Activated effector memory CD4-positive, alpha-beta T cell treated with anti-CD3 and anti-CD28 coated beads, Interleukin-2, amount 50 U/mL, for 16 hours (primary cell): Measurements from ENCODE around the gene CD109.

ENCODE experiments used
- DNase-seq: peaks from one replicate; pipeline ENCODE4 v3.0.0-alpha.2; 2020

Gene CD109

DNA sequence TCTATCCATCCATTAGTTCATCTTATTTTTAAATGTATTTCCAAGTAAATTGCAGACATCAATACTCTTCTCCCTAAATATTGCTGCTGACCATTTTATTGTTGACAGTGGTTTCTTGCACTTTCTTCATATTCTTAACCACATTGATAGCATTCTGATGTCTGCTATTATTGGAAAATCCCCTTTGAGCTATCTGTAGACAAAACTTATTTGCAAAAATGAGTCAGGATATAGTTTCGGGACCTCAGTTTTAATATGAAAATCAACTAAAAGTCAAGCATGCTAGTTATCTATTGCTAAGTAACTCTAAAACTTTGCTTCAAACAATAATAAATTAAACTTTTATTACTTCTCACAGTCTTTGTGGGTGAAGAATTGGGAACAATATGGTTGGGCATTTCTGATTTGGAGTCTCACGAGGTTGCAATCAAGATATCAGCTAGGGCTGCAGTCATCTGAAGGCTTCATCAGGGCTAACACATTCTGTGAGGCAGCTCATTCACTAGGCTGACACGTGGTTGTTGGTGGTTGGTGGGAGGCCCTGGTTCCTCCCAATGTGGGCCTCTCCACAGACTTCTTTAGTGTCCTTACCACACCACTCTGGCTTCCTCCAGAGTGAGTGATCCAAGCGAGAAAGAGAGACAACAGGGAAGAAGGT lies 32.7 kb downstream of the CD109 start:
- peak; percentile 66 for DNase-seq

- no peak for DNase-seq
Measured at GRCh38 chr6:73731285-73731684, 35.3 kb downstream of the CD109 start.

DNA sequence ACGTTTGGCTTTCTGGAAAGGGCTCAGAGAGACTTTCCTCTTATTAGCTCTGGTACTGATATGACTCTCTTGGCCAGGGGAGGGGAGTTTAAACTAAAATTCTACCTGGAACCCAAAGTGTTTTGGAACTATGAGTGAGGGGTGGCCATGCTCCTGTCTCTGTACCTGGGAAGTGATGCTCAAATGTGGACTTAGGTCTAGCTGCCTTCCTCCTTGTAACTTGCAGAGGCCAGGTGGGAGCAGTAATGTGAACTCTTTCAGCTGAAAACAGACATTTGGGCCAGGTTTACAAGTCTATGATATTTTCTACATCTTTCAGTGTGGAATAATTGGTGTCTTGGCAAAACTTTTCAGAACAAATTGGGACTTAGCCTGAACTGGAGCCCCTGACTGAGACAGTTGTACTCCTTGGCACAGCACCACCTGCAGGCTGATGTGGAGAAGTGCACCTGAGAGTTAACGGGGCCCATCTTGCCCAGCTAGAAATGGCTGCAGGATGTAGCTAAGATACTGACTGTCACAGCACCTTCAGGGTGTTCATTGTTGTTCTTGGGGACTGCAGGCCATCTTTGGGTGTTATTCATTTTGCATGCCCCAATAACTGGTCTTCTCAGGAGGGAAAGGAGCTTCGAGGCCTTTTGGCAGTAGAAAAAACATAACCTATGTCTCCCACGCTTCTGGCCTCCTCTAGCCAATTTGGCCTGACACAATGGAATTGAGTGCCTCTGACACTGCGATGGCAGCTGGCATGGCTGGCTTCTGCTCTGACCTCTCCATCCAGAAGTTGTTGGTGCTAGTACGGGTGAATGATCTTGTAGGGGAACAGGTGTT lies 37.1 kb downstream of the CD109 start:
- peak; percentile 88 for DNase-seq

- DNase-seq = no peak
Measured at GRCh38 chr6:73733791-73734190, 37.8 kb downstream of the CD109 start.

DNA sequence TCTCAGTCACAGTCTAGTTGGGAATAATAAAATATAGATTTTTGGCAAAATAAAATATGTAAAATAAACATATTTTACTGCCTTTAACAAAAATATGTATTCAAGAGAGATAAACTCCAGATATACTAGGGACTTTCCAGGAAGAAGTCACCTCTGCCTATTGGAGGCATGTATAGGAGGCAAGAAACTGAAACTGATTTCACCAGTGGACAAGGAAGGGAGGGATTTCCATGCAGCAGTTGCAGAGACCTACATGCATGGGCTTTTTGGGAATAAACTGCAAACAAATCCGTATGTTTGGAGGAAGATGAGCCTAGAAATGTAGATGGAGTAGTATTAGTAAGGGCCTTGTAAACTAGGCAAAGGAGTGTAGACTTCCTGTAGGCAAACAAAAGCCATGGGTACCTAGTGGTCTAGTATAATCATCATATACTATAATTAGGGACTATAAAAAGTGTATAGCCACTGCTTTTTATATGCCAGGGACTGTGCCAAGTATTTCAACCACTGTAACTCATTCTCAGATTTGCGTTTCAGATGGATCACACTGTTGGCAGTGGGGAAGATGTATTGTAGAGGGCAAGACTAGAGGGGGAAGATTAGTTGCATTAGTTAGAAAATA lies 38.9 kb downstream of the CD109 start:
- DNase-seq = no peak

- DNase-seq = no peak
Measured at GRCh38 chr6:73738367-73739028, 42.5 kb downstream of the CD109 start.

GRCh38 chr6:73739096-73739495 lies 43.1 kb downstream of the CD109 start:
- no peak for DNase-seq

GRCh38 chr6:73742433-73742832 lies 46.4 kb downstream of the CD109 start:
- DNase-seq = no peak

DNA sequence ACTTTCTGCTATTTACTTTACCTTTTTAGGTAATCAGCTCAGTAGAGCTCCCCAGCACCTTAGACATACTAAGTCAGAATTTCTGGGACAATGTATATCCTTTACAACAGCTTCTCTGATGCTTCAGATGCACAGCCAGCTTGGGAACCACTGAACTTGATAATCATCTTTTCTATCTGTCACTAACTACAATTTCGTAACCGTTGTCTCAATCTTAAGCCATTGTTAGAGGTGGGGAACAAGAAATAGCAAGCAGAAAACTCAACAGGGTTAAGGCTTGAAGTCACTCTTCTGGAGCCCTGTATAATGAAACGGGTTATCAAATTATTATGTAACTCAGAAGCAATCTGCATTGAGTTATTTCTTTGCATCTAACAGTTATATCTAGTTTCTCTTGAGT lies 47.1 kb downstream of the CD109 start:
- DNase-seq = no peak

DNA sequence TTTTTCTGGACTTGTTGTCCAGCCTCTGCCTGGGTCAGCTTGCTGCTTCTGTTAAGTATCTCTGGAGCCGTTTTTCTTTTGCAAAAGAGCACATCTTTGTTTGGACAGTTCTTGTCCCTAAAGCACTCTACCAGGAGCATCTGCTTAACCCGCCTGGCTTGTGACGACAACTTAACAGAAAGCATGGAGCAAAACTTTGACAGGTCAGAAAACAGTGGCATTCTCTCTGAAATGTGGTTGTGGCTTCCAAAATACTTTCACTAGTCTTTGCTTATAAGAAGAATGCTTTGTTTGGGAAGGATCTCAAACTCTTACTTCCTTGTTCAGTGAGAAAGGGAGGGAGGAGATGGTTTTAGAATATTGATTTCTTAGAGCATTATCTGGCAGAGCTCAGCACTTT lies 47.6 kb downstream of the CD109 start:
- DNase-seq = no peak

- DNase-seq = no peak
Measured at GRCh38 chr6:73746787-73747186, 50.8 kb downstream of the CD109 start.

DNA sequence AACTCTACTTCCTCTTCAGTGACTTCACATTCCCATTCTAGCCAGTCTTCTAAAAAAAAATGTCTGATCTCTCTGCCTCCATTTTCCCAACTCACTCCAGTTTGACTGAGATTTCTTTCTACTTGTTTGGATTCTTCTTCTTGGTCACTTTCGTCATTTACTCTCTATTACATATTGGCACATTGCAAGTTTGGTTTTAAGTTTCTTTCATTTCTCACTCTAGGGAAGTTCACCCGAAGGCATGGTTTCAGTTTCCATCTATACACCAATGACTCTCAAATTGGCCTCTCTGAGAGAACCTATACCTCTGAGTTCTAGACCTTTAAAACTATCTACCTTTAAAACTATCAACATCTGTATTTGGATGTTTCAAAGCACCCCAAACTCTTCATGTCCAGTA lies 51.3 kb downstream of the CD109 start:
- DNase-seq = no peak

DNA sequence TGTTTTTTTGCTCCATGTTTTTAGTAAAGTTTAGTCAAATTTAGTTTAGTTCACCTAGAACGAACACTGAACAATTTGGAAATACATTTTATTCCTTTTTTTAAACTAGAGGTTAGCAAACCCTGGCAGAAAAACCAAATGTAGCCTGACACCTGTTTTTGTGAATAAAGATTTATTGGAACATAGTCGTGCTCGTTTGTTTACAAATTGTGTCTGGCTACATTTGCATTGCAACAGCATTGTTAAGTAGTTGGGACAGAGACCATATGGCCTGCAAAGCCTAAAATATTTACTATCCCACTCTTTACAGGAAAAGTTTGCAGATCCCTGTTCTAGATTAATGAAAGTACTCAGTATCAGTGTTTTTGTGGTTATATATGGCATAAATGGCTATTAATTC lies 56.9 kb downstream of the CD109 start:
- DNase-seq = no peak

- DNase-seq = no peak
Measured at GRCh38 chr6:73766040-73766439, 70.0 kb downstream of the CD109 start.

DNA sequence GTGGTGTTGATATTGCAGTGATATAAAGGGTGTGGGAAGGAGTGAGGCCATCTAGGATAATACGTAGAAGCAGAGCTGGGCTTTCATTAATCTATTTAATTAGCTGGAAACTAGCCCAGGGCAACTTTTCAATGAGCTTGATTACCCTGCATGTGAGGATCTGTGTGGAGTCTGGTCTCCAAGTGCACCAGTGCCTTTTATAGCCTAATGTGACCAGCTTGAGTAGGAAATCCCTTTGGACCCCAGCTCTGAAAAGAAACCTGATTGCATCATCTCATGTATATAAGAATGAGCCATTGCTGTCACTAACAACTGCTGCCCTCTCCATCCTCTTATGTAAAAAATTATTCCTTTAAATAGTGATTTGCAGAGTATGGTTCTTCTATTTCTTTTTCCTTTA lies 72.6 kb downstream of the CD109 start:
- no peak for DNase-seq

DNA sequence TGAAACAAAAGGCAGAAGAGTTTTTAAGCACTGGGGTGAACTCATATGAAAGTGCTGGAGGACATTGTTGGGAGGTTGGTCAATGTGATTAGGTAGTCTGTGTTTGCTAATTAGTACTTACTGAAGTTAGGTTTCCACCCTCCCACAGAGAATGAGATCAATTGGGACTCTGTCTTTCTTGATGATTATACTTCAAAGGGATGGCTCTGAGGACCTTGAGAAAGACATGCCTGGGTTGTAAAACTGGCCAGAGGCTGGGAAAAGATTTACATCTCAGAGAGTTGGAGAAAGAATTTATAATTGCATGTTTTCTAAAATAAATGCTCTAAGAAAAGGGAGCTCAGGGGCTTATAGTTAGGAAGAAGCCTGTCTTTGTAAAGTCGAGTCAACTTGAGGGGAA lies 74.0 kb downstream of the CD109 start:
- DNase-seq = no peak

DNA sequence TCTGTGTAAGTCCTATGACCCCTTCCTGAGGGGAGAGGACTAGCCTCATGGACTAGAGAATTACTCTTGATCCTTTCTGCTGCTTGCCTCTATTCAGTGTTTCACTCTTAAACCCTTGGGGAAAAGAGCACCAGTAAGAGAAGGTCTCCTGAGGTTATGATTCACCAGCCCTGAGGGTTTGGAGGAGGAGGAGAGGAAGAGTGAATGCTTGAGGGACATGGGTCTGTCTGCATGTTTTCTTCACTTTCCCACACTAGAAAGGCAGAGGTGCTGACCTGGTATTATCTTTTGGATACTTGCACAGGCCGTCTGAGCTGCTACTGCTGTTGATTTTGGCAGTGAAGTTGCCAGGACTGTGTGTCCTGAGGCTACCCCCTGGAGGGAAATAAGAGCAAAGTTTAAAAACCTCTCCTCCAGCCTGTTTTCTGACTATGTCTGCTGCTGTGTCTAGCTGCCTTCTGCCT lies 78.3 kb downstream of the CD109 start:
- no peak for DNase-seq

DNA sequence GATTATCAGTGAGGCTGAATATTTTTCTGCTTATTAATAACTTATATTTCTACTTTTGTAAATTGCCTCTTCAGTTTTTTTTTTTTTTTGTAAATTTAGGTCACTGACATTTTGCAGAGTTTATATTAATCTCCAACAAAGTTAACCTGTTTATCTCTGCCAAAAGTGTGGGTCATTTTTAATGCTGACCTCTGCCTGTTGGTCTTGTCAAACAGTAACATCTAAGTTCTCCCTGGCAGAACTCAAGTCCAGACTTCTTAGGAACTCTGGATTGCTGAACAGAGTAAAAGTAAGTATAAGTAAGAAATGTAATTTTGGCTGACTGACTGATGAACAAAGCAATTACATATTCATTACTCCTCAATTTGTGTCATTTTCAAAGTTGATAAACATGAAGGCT lies 83.9 kb downstream of the CD109 start:
- DNase-seq = no peak

DNA sequence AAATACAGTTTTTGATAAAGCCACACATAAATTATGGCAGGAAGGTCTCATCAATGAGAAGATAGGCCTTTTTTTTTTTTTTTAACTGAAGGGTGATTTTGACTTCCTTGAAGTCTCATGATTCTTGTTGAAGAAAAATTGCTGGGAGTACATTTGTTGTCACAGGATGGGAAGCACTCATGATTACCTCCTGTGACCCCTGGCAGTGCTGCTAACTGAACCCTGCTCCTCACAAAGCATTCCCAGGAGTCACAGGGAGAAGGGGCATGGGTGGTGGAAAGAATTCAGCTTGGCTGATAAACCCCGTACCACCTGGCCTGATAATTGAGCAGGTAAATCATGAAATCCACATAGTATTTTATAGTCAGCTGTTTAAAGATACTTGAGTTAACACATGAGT lies 86.9 kb downstream of the CD109 start:
- no peak for DNase-seq

GRCh38 chr6:73784726-73785505 lies 88.9 kb downstream of the CD109 start:
- no peak for DNase-seq

DNA sequence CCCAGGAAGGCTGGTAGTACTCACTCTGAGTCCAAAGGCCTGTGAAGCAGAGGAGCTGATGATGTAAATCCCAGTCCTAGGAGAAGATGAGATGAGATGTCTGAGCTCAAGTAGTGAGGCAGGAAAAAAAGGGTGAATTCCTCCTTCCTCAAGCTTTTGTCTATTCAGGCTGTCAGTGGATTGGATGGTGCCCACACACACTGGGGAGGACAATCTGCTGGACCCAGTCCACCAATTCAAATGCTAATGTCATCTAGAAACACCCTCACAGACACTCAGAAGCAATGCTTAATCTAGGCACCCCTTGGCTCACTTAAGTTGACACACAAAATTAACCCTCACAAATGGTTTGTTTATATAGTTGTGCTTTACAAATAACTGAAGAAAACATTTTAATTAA lies 94.6 kb downstream of the CD109 start:
- no peak for DNase-seq

GRCh38 chr6:73791336-73791735 lies 95.3 kb downstream of the CD109 start:
- DNase-seq = no peak

DNA sequence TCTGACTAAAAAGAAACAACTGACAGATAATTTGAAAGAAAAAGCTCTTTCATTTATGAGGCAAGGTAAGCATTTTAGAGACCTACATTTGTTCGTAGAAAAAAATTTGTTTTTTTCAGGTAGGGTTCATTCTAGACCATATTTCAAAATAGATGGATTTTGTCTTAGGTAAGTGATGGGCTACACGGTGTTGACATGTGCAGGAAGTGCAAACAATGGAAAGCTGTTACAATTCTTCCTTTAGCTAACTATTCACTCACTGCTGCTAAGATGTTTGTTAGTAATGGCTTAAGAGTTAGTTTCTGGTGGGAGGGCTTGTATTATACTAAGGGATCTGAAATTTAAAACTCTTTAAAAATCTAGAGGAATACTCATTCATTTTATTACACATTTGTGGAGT lies 96.7 kb downstream of the CD109 start:
- no peak for DNase-seq
